Measurements from ENCODE around the gene RTKN.
"Not testable (repeated sequence)": the region's sequence is repeated elsewhere in the genome, so short reads cannot be mapped to it uniquely, and the experiment has no call there.

RTKN gene, protein sequence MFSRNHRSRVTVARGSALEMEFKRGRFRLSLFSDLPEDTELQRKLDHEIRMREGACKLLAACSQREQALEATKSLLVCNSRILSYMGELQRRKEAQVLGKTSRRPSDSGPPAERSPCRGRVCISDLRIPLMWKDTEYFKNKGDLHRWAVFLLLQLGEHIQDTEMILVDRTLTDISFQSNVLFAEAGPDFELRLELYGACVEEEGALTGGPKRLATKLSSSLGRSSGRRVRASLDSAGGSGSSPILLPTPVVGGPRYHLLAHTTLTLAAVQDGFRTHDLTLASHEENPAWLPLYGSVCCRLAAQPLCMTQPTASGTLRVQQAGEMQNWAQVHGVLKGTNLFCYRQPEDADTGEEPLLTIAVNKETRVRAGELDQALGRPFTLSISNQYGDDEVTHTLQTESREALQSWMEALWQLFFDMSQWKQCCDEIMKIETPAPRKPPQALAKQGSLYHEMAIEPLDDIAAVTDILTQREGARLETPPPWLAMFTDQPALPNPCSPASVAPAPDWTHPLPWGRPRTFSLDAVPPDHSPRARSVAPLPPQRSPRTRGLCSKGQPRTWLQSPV

DNA sequence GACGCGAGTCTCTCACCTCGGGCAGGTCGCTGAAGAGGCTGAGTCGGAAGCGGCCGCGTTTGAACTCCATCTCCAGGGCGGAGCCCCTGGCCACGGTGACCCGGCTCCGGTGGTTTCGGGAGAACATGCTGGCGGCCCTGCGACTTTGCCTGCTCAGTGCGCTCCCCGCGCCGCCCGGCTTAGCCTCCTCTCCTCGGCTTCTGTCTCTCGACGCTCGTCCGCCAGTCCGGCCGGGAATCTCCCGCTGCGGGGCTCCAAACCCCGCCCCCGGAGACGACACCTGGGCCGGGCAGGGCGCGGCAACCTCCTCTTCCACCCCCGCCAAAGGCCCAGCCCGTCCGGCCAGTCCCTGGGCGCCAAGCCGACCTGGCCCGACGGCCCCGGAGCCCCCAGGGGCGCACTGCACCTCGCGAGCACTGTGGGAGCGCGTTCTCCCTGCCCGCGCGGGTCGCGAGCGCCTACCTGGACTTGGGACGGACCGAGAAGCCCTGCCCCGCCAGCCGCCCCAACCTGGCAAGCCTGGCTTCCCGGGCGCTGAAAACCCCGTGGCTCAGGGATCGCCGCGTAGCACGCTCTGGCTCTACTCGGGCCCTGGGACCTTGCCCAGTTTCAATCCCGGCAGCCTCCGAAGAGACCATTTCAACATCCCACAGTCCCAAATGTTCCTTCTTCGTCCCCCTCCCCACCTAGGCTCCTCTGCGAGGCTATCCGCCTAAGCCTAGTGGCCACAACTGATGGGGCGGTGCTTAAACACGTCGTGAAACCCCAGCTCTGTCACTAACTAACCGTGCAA lies at the start of gene RTKN:
Gene RTKN, minus strand, starts transcription at position 248 of the 793 bp plus-strand sequence. Its CDS starts 121 bp downstream, at position 127.
- H3K9me3 Mint-ChIP-seq: no peaks in the 10 kb centered on the region
- peak within 1 kb of the TSS; percentile 80 to 83 for H3K4me3 Mint-ChIP-seq
- H3K4me1 Mint-ChIP-seq: peaks cover 31% of the 10 kb centered on the region
- peak within 1 kb of the TSS; percentile 30 to 81 for H3K27ac Mint-ChIP-seq
- ATAC-seq (peak; percentile 47), DNase-seq (peak; percentile 45 to 53)
- H3K27me3 Mint-ChIP-seq: peaks cover 68% of the 10 kb centered on the region

DNA sequence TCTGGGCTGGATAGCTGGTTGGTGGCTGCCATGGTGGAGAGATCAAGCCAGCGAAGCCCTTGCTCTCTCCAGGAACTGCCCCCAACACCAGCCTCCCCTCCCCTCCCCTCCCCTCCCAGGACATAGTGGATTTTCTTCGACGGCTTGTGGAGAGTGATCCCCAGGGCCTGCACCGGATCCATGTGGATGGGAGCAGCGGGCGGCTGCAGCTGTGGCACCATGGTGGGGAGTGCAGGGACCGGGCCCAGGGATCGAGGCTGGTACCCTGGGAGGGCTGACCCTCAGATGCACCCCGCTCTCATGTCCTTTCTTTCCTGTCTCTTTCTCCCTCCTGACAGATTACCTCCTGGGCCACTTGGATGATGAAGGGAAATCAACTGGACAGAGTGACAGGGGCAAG lies 48.2 kb upstream of the RTKN start:
- H3K4me3 Mint-ChIP-seq: no peak overlapping the region
- no peak for DNase-seq
- H3K27ac Mint-ChIP-seq: no peak overlapping the region
- H3K9me3 Mint-ChIP-seq: no peaks in the 10 kb centered on the region
- no peaks in the 10 kb centered on the region for H3K27me3 Mint-ChIP-seq
- peak; percentile 26 for ATAC-seq
- H3K4me1 Mint-ChIP-seq: peaks cover 6% of the 10 kb centered on the region

DNA sequence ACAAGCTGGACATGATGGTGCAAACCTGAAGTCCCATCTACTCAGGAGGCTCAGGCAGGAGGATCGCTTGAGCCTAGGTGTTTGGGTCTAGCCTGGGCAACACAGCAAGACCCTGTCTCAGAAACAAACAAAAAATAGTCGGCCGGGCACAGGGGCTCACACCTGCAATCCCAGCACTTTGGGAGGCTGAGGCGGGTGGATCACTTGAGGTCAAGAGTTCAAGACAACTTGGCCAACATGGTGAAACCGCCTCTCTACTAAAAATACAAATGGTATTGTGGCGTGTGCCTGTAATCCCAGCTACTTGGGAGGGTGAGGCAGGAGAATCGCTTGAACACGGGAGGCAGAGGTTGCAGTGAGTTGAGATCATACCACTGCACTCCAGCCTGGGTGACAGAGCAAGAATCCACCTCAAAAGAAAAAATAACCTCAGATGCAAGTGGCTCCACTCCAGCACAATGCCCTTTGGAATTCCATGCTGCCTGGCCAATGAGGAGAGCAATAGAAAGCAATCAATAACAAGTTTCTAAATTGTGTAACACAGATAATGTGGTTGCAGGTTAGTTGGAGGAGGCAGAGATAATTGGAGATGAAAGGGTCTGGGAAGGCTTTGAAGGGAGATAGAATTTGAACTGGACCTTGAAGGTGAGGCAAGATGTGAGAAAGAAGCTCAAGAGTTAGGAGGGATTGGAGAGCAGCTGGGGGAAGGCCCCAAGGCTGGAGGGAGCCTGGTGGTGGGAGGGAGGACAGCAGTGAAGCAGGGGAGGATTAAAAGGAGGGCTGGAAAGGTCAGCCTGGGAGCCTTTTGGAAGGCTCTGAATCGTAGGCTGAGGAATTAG lies 47.1 kb upstream of the RTKN start:
- no peaks in the 10 kb centered on the region for H3K27me3 Mint-ChIP-seq

DNA sequence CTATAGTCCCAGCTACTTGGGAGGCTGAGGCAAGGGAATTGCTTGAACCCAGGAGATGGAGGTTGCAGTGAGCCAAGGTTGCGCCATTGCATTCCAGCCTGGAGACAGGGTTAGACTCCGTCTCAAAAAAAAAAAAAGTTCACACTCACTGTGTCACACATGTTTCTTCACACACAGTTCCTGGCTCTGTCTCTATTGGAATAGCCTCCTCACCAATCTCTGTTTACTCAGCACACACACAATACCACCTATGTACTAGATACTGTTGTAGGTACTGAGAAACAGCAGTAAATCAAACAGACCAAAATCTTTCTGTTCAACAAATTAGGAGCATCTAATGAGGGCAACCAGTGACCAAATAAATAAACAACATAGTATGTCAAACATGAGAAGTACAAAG lies 44.4 kb upstream of the RTKN start:
- Mint-ChIP-seq H3K4me3 (no peak overlapping the region), H3K4me1 (peaks cover 30% of the 10 kb centered on the region), H3K9me3 (no peaks in the 10 kb centered on the region), H3K27me3 (no peaks in the 10 kb centered on the region), H3K27ac (peak overlapping the region in 1 of 2 donors; percentile 43)
- DNase-seq: no peak
- ATAC-seq: no peak

More for the DNA sequence above, 47.1 kb upstream of the RTKN start:
- Mint-ChIP-seq H3K27ac (peak overlapping the region in 1 of 2 donors; percentile 1), H3K9me3 (no peaks in the 10 kb centered on the region), H3K4me3 (no peak overlapping the region), H3K4me1 (peaks cover 11% of the 10 kb centered on the region)
- ATAC-seq (no peak), DNase-seq (no peak)

DNA sequence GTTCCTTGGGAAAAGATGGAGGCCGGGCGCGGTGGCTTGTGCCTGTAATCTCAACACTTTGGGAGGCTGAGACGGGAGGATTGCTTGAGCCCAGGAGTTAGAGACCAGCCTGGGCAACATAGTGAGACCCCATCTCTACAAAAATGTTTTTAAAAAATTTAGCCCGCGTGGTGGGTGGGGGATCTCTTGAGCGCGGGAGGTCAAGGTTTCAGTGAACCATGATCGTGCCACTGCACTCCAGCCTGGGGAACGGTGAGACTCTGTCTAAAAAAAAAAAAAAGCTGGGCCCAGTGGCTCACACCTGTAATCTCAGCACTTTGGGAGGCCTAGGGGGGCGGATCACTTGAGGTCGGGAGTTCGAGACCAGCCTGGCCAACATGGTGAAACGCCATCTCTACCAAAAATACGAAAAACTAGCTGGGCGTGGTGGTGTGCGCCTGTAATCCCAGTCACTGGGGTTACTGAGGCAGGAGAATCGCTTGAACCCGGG lies 42.0 kb upstream of the RTKN start:
- not testable (repeated sequence) for H3K9me3 Mint-ChIP-seq, DNase-seq, H3K27me3 Mint-ChIP-seq, ATAC-seq
- Mint-ChIP-seq H3K4me1 (peaks cover 48% of the 10 kb centered on the region), H3K4me3 (peak overlapping the region; percentile 94 to 98), H3K27ac (peak overlapping the region; percentile 99)

DNA sequence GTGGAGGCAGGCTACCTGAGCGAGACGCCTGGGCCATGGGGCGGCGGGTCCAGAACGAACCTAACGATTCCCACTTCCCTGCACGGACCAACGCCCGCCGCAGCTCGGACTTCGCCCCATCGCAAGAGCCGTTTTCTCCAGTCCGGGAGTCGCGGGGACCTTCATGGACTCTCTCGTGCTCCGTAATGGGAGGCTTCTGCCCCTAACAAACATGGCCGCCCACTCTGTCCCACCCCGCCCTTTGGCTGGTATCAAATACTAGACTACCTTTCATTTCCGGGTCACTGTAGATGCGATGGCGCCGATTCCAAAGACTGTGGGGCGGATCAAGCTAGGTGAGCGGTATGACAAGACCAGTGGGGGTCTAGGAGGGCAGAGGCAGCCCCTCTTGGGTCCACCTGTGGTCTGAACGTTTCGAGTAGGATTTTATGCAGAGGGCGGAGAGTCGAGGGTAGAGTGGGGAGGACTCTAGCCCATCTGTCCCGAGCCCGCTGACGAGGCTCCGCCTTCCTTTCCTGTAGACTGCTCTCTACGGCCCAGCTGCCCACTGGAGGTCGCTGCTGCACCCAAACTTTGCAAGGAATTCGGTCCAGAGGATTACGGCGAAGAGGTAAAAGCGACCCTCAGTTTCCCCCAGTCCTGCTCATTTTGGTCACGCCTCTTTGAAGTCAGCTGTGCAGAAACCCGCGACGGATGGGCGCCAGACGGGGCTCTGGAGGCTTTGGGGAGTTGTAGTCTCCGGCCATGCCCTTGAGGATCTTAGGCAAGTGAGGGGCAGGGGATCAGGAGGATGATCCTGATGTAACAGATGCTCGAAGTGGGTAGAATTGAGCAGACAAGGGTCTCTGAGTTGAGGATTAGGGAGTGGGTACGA lies 41.3 kb upstream of the RTKN start, which contains the start of the genes CCDC142 and TTC31:
Gene CCDC142, minus strand, starts transcription at position 198 of the 874 bp plus-strand sequence. Its CDS starts 161 bp downstream, at position 37.
Gene TTC31, plus strand, starts transcription at position 281 of the 874 bp plus-strand sequence. Its CDS starts 15 bp downstream, at position 296.
- DNase-seq: peak; percentile 90 to 94

DNA sequence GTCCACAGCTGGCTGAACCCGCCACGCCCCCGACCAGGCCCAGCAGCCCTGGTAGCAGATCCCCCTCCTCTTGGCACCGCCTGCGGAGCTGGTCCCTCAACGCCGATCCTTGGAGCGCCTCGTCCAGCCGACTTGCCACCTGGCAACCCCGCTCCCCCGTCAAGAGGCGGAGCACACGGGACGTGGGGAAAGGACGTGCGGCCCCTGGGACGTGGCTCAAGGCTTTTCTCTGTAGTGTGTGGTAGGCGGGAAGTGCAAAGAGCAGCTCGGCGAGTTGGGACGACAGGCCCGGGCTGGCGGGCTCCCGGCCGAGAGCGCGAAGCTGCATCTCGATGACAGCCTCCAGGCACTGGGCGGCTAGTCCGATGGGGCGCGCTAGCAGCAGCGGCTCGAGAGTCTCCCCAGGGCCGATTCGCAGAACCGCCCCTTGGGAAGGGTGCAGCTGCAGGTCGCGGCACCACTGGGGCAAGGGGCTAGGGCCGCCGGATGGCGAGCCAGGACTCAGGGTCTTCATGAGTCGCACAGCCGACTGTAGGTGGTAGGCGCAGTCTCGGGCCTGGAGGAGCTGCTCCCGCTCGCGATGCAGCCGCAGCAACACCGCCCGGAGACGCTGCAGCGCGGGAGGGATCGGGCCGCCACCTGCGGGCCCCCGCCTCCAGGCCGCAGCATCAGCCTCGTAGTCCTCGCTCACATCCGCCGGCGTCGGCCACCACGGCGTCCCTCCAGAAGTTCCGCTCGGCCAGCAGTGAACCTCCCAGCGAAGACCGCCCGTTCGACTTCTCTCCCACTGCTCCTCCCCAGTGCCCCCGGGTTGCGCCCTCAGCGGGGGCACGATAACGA lies 40.4 kb upstream of the RTKN start:
- no peaks in the 10 kb centered on the region for H3K27me3 Mint-ChIP-seq
- peak; percentile 70 for DNase-seq
- H3K9me3 Mint-ChIP-seq: no peaks in the 10 kb centered on the region
- H3K4me3 Mint-ChIP-seq: peak overlapping the region; percentile 94 to 98
- ATAC-seq: peak; percentile 67
- H3K4me1 Mint-ChIP-seq: peaks cover 54% of the 10 kb centered on the region
- peak overlapping the region; percentile 99 for H3K27ac Mint-ChIP-seq

More for the DNA sequence above, 41.3 kb upstream of the RTKN start, which contains the start of the genes CCDC142 and TTC31:
- peak; percentile 95 for ATAC-seq
- Mint-ChIP-seq H3K4me1 (peaks cover 48% of the 10 kb centered on the region), H3K4me3 (peak within 1 kb of the TSS; percentile 94 to 98), H3K27ac (peak within 1 kb of the TSS; percentile 99), H3K27me3 (no peaks in the 10 kb centered on the region), H3K9me3 (no peaks in the 10 kb centered on the region)

DNA sequence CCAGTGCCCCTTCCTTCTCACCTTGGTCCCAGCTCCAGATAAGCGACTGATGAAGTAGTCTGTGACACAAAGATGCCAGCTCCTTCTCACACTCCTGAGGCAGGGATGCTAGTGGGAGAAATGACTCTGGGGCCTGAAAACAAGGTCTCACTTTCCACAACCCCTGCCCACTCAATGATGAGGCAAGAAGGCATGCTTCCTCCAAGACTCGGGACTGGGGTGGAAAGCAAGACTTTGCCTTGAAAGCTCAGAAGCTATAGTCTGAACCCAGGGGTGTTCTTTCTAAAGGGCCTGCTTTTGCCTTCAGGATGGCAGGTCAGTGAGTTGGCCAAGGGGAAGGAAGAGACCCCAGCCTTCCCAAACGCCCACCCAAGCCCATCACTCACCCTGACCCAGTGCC lies 39.7 kb upstream of the RTKN start:
- no peak for ATAC-seq
- Mint-ChIP-seq H3K4me3 (peak overlapping the region; percentile 94 to 98), H3K9me3 (no peaks in the 10 kb centered on the region), H3K27ac (no peak overlapping the region), H3K4me1 (peaks cover 49% of the 10 kb centered on the region), H3K27me3 (no peaks in the 10 kb centered on the region)
- no peak for DNase-seq

DNA sequence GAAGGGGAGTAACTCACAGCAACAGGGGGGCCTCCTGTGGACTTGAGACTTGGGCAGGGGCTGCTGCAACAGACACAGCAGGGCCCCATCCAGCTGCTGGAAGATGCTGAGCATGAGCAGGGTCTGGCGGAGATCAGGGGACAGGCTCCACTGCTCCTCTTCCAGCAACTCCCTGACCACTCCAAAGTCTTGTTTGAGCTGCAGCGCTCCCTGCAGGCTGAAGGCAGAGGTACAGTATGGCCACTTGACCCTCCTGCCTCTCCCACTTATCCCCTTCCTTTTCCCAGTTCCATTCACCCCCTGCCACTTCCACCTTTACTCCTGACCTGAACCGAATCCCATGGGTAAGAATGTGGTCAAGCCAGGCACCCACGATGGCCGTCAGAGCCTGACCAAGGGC lies 33.2 kb upstream of the RTKN start:
- DNase-seq (no peak), ATAC-seq (no peak)
- Mint-ChIP-seq H3K4me3 (no peak overlapping the region), H3K4me1 (peaks cover 46% of the 10 kb centered on the region), H3K9me3 (no peaks in the 10 kb centered on the region), H3K27ac (no peak overlapping the region), H3K27me3 (no peaks in the 10 kb centered on the region)

DNA sequence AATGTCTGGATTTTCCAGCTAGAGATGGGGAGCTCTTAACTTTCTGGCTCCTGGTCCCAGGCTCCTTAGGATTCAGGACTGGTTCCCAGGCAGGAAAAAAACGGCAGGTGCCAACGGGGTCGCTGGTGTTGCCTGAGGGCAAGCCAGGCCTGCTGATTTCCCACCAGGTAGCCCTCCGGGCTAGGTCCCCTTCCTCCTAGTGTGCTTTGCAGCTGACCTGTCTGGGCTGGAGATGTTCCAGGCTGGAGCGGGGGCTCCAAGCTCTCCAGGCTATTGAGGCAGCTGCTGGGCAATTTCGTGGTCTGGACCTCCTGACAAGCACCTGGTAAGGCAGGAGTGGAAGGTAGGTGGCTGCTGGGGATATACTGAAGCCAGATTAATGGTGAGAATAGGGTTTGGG lies 32.7 kb upstream of the RTKN start:
- no peak for ATAC-seq
- H3K4me1 Mint-ChIP-seq: peaks cover 48% of the 10 kb centered on the region
- H3K27me3 Mint-ChIP-seq: no peaks in the 10 kb centered on the region
- no peak for DNase-seq
- H3K9me3 Mint-ChIP-seq: no peaks in the 10 kb centered on the region
- no peak overlapping the region for H3K27ac Mint-ChIP-seq
- H3K4me3 Mint-ChIP-seq: no peak overlapping the region

DNA sequence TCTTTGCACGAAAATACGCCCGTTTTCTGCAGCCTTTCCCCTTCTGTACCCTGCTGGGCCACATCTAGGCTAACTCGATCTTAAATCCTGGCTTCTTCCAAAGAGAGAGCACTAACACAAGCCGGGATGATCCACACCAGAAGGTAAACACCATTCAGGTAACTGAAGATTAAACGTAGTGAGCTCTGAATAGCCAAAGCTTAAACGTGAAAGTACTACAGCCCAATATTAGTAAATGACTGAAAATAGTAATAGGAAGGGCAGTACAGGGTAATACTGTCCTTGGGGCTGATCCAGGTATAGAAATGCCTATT lies 31.2 kb upstream of the RTKN start:
- no peak for ATAC-seq

DNA sequence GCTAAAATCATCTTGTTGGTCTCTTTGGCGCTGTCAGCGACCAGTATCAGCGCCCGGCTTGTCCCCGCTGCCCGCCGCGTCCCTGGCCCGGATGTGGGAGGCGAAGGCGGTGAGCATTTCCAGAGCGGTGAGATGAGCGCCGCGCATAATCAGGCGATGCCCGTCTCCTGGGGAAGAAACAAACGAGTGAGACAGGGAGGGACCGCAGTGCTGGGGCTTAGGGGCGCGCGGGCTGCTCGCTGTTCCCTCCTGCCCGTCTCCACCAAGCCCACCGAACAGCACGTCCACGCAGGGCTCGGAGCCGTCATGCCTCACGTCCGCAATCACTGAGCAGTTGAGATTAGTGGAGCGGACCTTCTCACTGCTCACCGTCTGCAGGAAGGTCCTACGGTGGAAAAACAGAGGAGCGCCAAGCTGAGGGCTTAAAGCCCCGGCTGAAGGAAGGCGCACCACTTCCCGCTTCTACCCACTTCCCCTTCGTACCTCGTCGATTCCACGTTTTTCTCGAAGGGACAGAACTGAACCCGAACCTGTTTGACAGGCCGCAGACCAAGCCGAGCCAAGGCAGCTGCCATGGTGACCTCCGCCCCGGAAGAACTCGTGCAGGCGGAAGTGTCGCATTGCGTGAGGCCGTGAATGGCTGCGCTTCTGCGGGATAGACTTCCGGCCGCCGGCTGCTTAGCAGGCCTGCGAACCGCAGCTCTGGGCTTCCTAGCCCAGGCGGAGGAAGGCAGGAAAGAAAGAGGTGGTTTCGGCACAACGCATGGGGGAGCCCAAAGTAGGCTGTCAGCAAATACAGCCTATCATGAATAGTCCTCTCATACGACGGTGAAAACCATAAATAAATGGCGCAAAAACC lies 30.6 kb upstream of the RTKN start, which contains the start of gene MRPL53:
Gene MRPL53, minus strand, starts transcription at position 595 of the 859 bp plus-strand sequence. Its CDS starts 20 bp downstream, at position 575.
- no peaks in the 10 kb centered on the region for H3K9me3 Mint-ChIP-seq
- peak within 1 kb of the TSS; percentile 94 to 98 for H3K27ac Mint-ChIP-seq
- H3K4me3 Mint-ChIP-seq: peak within 1 kb of the TSS; percentile 97 to 100
- H3K27me3 Mint-ChIP-seq: no peaks in the 10 kb centered on the region
- H3K4me1 Mint-ChIP-seq: peaks cover 38% of the 10 kb centered on the region
- peak; percentile 92 to 96 for DNase-seq
- ATAC-seq: peak; percentile 95

More for the DNA sequence above, 31.2 kb upstream of the RTKN start:
- no peak for DNase-seq
- Mint-ChIP-seq H3K4me1 (peaks cover 43% of the 10 kb centered on the region), H3K4me3 (peak overlapping the region; percentile 97 to 100), H3K27me3 (no peaks in the 10 kb centered on the region), H3K9me3 (no peaks in the 10 kb centered on the region), H3K27ac (peak overlapping the region; percentile 94 to 98)

Measured in stimulated activated naive CD8-positive, alpha-beta T cell treated with anti-CD3 and anti-CD28 coated beads, Interleukin-15, amount 100 ng/mL, for 72 hours (primary cell).